ENCODE data around the gene TNFRSF19. TPM values are rescaled to one million over a fixed set of nuclear protein-coding genes. Genes with fewer than 3 reads are reported as not detected.

The TNFRSF19 gene
- total RNA-seq, 1 experiment from 2014 or later: 0.24 TPM

GRCh38 chr13:23722726-23723453, 152.7 kb downstream of the TNFRSF19 start:
- H3F3A ChIP-seq (ENCODE audit: insufficient read depth, low read depth): no peaks in the 10 kb centered on the region
- BruUV-seq (replicated peaks): no TSS peak
- H3K27me3 ChIP-seq (ENCODE audit: insufficient read depth, low read depth): no peaks in the 10 kb centered on the region
- H3K4me2 ChIP-seq: no peak overlapping the region
- DNase-seq: no peak
- TF ChIP-seq CTCF (conservative IDR thresholded peaks at IDR 0.05) (no peak), EZH2 (IDR thresholded peaks at IDR 0.05; ENCODE audit: low read depth) (no peak)
- no peaks in the 10 kb centered on the region; the same call in 1 of the 2 replicates for H3K9me2 ChIP-seq (ENCODE audit: insufficient read depth)
- no peak overlapping the region for H2AFZ ChIP-seq
- no peak overlapping the region for H3K4me3 ChIP-seq
- no peaks in the 10 kb centered on the region for H3K9me3 ChIP-seq (ENCODE audit: insufficient read depth, low read depth)
- ChIA-PET POLR2A (ENCODE audit: unreplicated experiment) (no interaction called here), CTCF (no interaction called here)
- H3K27ac ChIP-seq: no peak overlapping the region
- H4K20me1 ChIP-seq (ENCODE audit: insufficient read depth): no peaks in the 10 kb centered on the region
- H3K4me1 ChIP-seq (replicated peaks; ENCODE audit: insufficient read depth): no peaks in the 10 kb centered on the region
- intact Hi-C loops (cut with micrococcal nuclease; ENCODE audit: unreplicated experiment): no loop called here
- no peaks in the 10 kb centered on the region for H3K79me2 ChIP-seq (ENCODE audit: low read depth)
- no peaks in the 10 kb centered on the region for H3K36me3 ChIP-seq (ENCODE audit: low read depth)

DNA sequence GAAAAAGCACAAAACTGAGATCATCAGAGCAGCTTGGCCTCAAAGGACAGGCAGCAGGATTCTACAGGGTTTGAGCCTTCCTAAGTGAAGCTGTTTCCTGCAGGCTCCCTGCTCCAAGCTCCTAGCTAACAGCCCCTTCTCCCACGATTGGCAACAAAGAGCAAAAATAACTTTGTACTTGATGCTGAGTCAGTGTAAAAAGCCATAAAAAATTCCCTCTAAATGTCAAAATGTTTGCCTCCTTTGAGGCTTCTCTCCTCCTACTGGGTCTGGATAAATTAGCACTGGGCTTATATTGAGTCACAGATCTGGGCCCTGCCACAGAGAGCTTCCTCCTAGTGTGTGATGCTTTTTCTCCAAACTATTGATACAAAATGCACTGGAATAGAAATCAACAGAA, 153.3 kb downstream of the TNFRSF19 start:
- H3K4me2 ChIP-seq: no peak overlapping the region
- no peaks in the 10 kb centered on the region for H3K79me2 ChIP-seq (ENCODE audit: low read depth)
- ChIA-PET POLR2A (ENCODE audit: unreplicated experiment) (no interaction called here), CTCF (no interaction called here)
- no peak overlapping the region for H3K27ac ChIP-seq
- no peaks in the 10 kb centered on the region for H3F3A ChIP-seq (ENCODE audit: insufficient read depth, low read depth)
- H3K9me3 ChIP-seq (ENCODE audit: insufficient read depth, low read depth): no peaks in the 10 kb centered on the region
- DNase-seq: no peak
- H3K27me3 ChIP-seq (ENCODE audit: insufficient read depth, low read depth): no peaks in the 10 kb centered on the region
- H3K4me1 ChIP-seq (replicated peaks; ENCODE audit: insufficient read depth): no peaks in the 10 kb centered on the region
- H3K4me3 ChIP-seq: no peak overlapping the region
- H3K36me3 ChIP-seq (ENCODE audit: low read depth): no peaks in the 10 kb centered on the region
- H2AFZ ChIP-seq: no peak overlapping the region
- H3K9me2 ChIP-seq (ENCODE audit: insufficient read depth): no peaks in the 10 kb centered on the region; the same call in 1 of the 2 replicates
- TF ChIP-seq EZH2 (IDR thresholded peaks at IDR 0.05; ENCODE audit: low read depth): no peak
- TF ChIP-seq CTCF (conservative IDR thresholded peaks at IDR 0.05): no peak
- no TSS peak for BruUV-seq (replicated peaks)
- no peaks in the 10 kb centered on the region for H4K20me1 ChIP-seq (ENCODE audit: insufficient read depth)
- intact Hi-C loops (cut with micrococcal nuclease; ENCODE audit: unreplicated experiment): no loop called here

- Histone ChIP-seq H4K20me1 (ENCODE audit: insufficient read depth) (no peaks in the 10 kb centered on the region), H3K79me2 (ENCODE audit: low read depth) (no peaks in the 10 kb centered on the region), H3K9me2 (ENCODE audit: insufficient read depth) (no peaks in the 10 kb centered on the region), H3K4me1 (replicated peaks; ENCODE audit: insufficient read depth) (no peaks in the 10 kb centered on the region), H3K4me3 (no peak overlapping the region), H3K9me3 (ENCODE audit: insufficient read depth, low read depth) (no peaks in the 10 kb centered on the region), H3F3A (ENCODE audit: insufficient read depth, low read depth) (no peaks in the 10 kb centered on the region), H3K27ac (no peak overlapping the region), H3K27me3 (ENCODE audit: insufficient read depth, low read depth) (no peaks in the 10 kb centered on the region), H2AFZ (no peak overlapping the region), H3K36me3 (ENCODE audit: low read depth) (no peaks in the 10 kb centered on the region), H3K4me2 (no peak overlapping the region)
- ChIA-PET POLR2A (ENCODE audit: unreplicated experiment) (no interaction called here), CTCF (no interaction called here)
- no peak for TF ChIP-seq EZH2 (IDR thresholded peaks at IDR 0.05; ENCODE audit: low read depth)
- TF ChIP-seq CTCF (conservative IDR thresholded peaks at IDR 0.05): no peak
- BruUV-seq (replicated peaks): no TSS peak
- intact Hi-C loops (cut with micrococcal nuclease; ENCODE audit: unreplicated experiment): no loop called here
- DNase-seq: no peak
Measured at GRCh38 chr13:23724196-23724970, 154.2 kb downstream of the TNFRSF19 start.

Other genes with a start within 250 kb of the TNFRSF19 start
- gene SACS, start 136.7 kb upstream of the TNFRSF19 start, total RNA-seq (2021): 1.4 and 3.2 TPM in 2 replicates

Data from PC-9 (cell line).